Measurements from ENCODE around the gene BNIP3.

The BNIP3 gene

GRCh38 chr10:132009575-132009974 is 27.9 kb upstream of the BNIP3 start:
- Mint-ChIP-seq H3K27ac (no peak overlapping the region), H3K4me1 (ENCODE audit: low read depth) (peaks cover 11% of the 10 kb centered on the region), H3K4me3 (no peak overlapping the region)

DNA sequence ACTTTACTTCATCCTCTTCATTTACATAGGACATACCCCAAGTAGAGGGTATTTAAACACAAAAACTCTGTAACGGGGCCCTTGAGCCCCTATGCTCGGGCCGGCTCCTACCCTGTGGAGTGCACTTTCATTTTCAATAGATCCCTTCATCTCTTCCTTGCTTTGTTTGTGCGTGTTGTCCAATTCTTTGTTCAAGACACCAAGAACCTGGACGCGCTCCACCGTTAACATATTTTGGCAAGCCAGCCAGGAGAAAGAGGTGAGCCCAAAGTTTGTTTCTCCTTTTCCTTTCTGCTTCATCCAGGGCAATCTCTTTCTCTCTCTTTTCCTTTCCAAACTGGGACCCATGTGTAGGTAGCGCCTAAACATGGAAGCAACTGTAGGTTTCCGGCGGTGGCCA is 26.0 kb upstream of the BNIP3 start:
- Mint-ChIP-seq H3K9me3 (ENCODE audit: low read depth) (no peaks in the 10 kb centered on the region), H3K27ac (no peak overlapping the region), H3K4me1 (ENCODE audit: low read depth) (peaks cover 11% of the 10 kb centered on the region), H3K36me3 (no peaks in the 10 kb centered on the region), H3K4me3 (no peak overlapping the region), H3K27me3 (peaks cover 7% of the 10 kb centered on the region)

More at GRCh38 chr10:132009575-132009974, 27.9 kb upstream of the BNIP3 start:
- H3K9me3 Mint-ChIP-seq (ENCODE audit: low read depth), result no peaks in the 10 kb centered on the region
- peaks cover 7% of the 10 kb centered on the region for H3K27me3 Mint-ChIP-seq
- H3K36me3 Mint-ChIP-seq, result no peaks in the 10 kb centered on the region

DNA sequence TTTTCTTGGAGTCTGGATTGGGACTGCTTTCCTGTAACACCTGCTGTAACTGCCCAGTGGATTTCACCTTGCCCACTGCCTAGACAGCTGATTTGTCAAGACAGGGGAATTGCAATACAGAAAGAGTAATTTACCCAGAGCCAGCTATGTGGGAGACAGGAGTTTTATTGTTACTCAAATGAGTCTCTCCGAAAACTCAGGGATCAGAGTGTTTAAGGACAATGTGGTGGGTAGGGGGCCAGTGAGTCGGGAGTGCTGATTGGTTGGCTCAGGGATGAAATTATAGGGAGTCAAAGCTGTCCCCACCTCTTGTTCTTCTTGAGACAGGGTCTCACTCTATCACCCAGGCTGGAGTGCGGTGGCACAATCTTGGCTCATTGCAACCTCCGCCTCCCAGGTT is 25.2 kb upstream of the BNIP3 start:
- peaks cover 11% of the 10 kb centered on the region for H3K4me1 Mint-ChIP-seq (ENCODE audit: low read depth)
- no peaks in the 10 kb centered on the region for H3K9me3 Mint-ChIP-seq (ENCODE audit: low read depth)
- no peak overlapping the region for H3K4me3 Mint-ChIP-seq
- no peaks in the 10 kb centered on the region for H3K36me3 Mint-ChIP-seq
- H3K27me3 Mint-ChIP-seq, result peaks cover 7% of the 10 kb centered on the region
- H3K27ac Mint-ChIP-seq, result no peak overlapping the region

DNA sequence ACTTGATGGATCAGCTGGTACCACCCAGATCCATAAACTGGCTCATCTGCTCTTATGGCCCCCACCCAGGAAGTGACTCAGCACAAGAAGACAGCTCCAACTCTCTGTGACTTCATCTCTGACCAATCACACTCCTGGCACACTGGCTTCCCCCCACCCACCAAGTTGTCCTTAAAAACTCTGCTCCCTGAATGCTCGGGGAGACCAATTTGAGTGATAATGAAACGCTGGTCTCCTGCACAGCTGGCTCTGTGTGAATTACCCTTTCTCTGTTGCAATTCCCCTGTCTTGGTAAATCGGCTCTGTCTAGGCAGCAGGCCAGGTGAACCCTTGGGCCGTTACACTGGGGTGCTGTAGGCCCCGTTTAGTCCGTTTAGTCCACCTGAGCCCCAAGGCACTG is 23.4 kb upstream of the BNIP3 start:
- Mint-ChIP-seq H3K36me3 (no peaks in the 10 kb centered on the region), H3K27me3 (peaks cover 4% of the 10 kb centered on the region), H3K27ac (no peak overlapping the region), H3K9me3 (ENCODE audit: low read depth) (no peaks in the 10 kb centered on the region), H3K4me1 (ENCODE audit: low read depth) (peaks cover 11% of the 10 kb centered on the region), H3K4me3 (no peak overlapping the region)

DNA sequence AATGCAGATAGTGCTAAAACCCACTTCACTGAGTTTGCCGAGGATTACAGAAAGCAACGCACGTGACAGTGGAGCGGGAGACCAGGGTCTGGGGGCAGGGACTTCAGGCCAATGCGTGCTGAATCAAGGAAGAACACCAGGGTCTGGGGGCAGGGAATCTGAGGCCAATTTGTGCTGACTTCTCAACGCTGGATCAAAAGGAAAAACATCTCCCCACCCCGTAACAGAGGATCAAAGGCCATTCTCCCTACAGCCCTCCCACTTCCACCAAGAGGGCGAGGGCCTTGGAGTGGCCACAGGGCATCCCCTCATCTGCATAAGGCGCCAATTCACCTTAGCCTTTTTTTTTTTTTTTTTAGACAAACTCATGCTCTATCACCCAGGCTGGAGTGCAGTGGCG is 22.3 kb upstream of the BNIP3 start:
- no peaks in the 10 kb centered on the region for H3K36me3 Mint-ChIP-seq
- H3K4me3 Mint-ChIP-seq, result no peak overlapping the region
- H3K9me3 Mint-ChIP-seq (ENCODE audit: low read depth), result no peaks in the 10 kb centered on the region
- H3K27me3 Mint-ChIP-seq, result peaks cover 2% of the 10 kb centered on the region
- no peak overlapping the region for H3K27ac Mint-ChIP-seq
- H3K4me1 Mint-ChIP-seq (ENCODE audit: low read depth), result peaks cover 11% of the 10 kb centered on the region

GRCh38 chr10:132003282-132003924 is 21.7 kb upstream of the BNIP3 start:
- Mint-ChIP-seq H3K4me1 (ENCODE audit: low read depth) (peaks cover 11% of the 10 kb centered on the region), H3K27ac (no peak overlapping the region), H3K9me3 (ENCODE audit: low read depth) (no peaks in the 10 kb centered on the region), H3K27me3 (peaks cover 2% of the 10 kb centered on the region), H3K4me3 (no peak overlapping the region), H3K36me3 (no peaks in the 10 kb centered on the region)

GRCh38 chr10:132002004-132002403 is 20.3 kb upstream of the BNIP3 start:
- H3K36me3 Mint-ChIP-seq, result no peaks in the 10 kb centered on the region
- H3K4me1 Mint-ChIP-seq (ENCODE audit: low read depth), result peaks cover 8% of the 10 kb centered on the region
- no peaks in the 10 kb centered on the region for H3K9me3 Mint-ChIP-seq (ENCODE audit: low read depth)
- H3K27me3 Mint-ChIP-seq, result no peaks in the 10 kb centered on the region
- no peak overlapping the region for H3K27ac Mint-ChIP-seq
- no peak overlapping the region for H3K4me3 Mint-ChIP-seq

DNA sequence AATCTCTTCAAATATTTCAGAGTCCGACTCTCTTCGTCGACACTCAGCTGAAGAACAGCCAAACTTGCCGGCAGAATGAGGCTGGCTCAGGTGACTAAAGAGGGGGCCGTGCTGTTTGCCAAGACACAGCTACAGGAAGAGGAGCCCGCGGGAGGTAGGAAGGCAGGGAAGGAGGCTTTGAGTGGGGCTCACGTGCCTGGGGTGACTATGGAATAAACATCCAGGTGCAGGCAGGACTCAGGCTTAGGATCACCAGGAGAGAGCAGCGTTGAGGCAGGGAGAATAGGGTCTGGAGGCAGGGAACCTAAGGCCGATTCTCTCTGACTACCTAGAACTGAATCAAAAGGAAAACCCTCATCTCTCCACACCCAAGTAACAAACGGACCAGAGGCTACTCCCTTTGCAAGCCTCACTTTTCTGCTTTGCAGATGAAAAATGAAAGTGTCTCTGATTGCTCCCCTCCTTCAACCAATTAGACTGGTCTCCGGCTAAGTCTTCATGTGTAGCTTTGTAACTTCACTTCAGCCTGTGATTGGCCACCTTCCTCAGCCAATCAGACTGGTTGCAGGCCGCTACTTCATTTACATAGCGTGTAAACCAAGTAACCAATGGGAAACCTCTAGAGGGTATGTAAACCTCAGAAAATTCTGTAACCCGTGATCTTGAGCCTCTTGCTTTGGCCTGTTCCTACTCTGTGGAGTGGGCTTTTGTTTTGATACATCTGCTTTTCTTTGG is 19.7 kb upstream of the BNIP3 start:
- H3K4me3 Mint-ChIP-seq, result no peak overlapping the region
- no peaks in the 10 kb centered on the region for H3K27me3 Mint-ChIP-seq
- no peaks in the 10 kb centered on the region for H3K9me3 Mint-ChIP-seq (ENCODE audit: low read depth)
- H3K4me1 Mint-ChIP-seq (ENCODE audit: low read depth), result peaks cover 6% of the 10 kb centered on the region
- H3K27ac Mint-ChIP-seq, result no peak overlapping the region
- H3K36me3 Mint-ChIP-seq, result no peaks in the 10 kb centered on the region

DNA sequence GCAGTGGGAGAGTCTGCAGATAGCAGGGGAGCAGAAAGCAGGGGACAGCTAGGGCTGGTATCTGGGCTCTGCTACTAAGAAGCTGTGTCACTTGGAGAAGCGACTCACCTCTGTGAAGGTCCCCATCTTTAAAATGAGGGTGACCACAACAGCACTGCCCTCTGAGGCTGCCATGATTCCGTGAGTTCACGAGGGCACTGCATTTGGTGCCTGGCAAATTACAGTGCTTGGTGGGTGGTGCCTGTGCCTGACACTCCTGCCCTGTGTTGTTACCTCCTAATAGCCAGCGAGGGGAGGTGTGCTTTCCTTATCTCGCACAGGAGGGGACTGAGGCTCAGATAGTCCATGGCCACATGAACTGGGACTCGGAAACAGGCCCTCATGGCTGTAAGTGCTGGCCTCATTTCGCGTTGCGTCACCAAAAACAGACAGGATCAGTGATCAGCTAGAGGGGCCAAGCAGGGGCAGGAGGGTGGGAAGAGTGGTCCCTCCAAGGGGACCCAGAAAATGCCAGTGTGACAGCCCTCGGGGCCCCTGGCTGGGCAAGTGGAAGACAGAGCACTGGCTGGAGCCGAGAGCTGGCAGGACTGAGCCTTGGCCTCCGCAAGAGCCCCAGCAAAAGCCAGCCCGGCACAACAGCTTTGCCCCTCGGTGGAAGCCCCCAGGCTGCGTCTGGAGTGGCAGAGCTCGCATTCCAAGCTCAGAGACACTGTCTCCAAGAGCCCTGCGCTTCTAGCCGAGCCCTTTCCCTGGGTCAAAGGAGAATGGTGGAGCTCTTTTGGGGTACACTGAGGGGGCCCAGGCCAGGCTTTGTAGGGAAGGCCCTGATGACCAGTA is 17.3 kb upstream of the BNIP3 start:
- Mint-ChIP-seq H3K4me3 (no peak overlapping the region), H3K27me3 (no peaks in the 10 kb centered on the region), H3K4me1 (ENCODE audit: low read depth) (no peaks in the 10 kb centered on the region), H3K9me3 (ENCODE audit: low read depth) (no peaks in the 10 kb centered on the region), H3K27ac (no peak overlapping the region), H3K36me3 (no peaks in the 10 kb centered on the region)

- no peaks in the 10 kb centered on the region for H3K36me3 Mint-ChIP-seq
- H3K4me3 Mint-ChIP-seq, result no peak overlapping the region
- no peaks in the 10 kb centered on the region for H3K9me3 Mint-ChIP-seq (ENCODE audit: low read depth)
- H3K27ac Mint-ChIP-seq, result no peak overlapping the region
- no peaks in the 10 kb centered on the region for H3K4me1 Mint-ChIP-seq (ENCODE audit: low read depth)
- no peaks in the 10 kb centered on the region for H3K27me3 Mint-ChIP-seq
These were observed 16.5 kb upstream of the BNIP3 start for GRCh38 chr10:131998050-131998844.

DNA sequence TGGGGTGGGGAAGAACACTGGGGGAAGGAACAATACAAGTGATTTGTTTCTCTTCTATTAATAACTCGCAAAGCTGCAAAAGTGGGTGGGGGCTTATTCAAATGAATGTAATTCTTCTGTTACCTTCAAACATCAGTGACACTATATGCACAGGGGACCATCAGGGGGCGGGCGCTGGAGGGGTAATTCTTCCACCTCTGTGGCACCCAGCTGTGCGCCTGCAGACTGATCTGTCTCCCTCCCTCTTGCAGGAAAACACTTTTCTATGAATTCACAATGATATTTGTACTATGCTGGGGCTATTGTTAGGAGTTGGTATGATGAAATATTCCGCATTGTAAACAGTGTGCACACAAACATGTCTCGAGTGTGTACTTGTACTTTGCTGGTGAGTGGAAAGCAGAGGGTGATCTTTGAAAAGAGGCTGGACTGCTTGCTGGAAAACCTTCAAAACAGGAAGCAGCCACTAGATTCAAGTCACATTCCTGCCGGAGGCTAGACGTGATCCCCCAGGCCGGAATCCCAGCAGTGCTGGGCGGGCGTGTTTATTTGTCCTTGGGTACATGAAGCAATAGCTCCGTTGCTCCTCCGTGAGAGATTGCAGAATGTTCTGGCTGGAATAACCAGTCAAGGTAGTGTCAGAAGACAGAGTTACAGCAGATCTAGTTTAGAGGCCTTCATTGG is 15.8 kb upstream of the BNIP3 start:
- no peak overlapping the region for H3K4me3 Mint-ChIP-seq

GRCh38 chr10:131996466-131997365 is 15.0 kb upstream of the BNIP3 start:
- no peaks in the 10 kb centered on the region for H3K4me1 Mint-ChIP-seq (ENCODE audit: low read depth)
- no peak overlapping the region for H3K4me3 Mint-ChIP-seq
- no peaks in the 10 kb centered on the region for H3K9me3 Mint-ChIP-seq (ENCODE audit: low read depth)
- H3K27ac Mint-ChIP-seq, result no peak overlapping the region
- H3K27me3 Mint-ChIP-seq, result no peaks in the 10 kb centered on the region
- no peaks in the 10 kb centered on the region for H3K36me3 Mint-ChIP-seq

More for the DNA sequence above, 15.8 kb upstream of the BNIP3 start:
- Mint-ChIP-seq H3K4me1 (ENCODE audit: low read depth) (no peaks in the 10 kb centered on the region), H3K36me3 (no peaks in the 10 kb centered on the region), H3K27me3 (no peaks in the 10 kb centered on the region), H3K9me3 (ENCODE audit: low read depth) (no peaks in the 10 kb centered on the region), H3K27ac (no peak overlapping the region)

GRCh38 chr10:131994435-131994834 is 12.7 kb upstream of the BNIP3 start:
- Mint-ChIP-seq H3K4me3 (no peak overlapping the region), H3K27ac (no peak overlapping the region), H3K9me3 (ENCODE audit: low read depth) (no peaks in the 10 kb centered on the region), H3K27me3 (no peaks in the 10 kb centered on the region), H3K36me3 (no peaks in the 10 kb centered on the region), H3K4me1 (ENCODE audit: low read depth) (no peaks in the 10 kb centered on the region)

Measured in activated naive CD8-positive, alpha-beta T cell (primary cell).